Neural progenitor cell (in vitro differentiated cells): ENCODE measurements around the gene ZNHIT6. TPM values are rescaled to one million over a fixed set of nuclear protein-coding genes. Genes with fewer than 3 reads are reported as not detected.
"Not testable (repeated sequence)": the region's sequence is repeated elsewhere in the genome, so short reads cannot be mapped to it uniquely, and the experiment has no call there.

Experiments used
- DNase-seq: peaks from one replicate; pipeline ENCODE4 v3.0.0-alpha.2; 2016; ENCODE audit warnings: low spot score
- H2AFZ ChIP-seq: fragments of 200-600 bp; sonication (generic); replicated peaks from 2 replicates; pipeline ENCODE4 v1.6.1; 2016; ENCODE audit warnings: antibody characterized with exemption
- H3F3A ChIP-seq: fragments of 200-600 bp; sonication (generic); 2 replicates; pipeline ENCODE4 v1.6.1; 2016; ENCODE audit warnings: antibody characterized with exemption, low read depth
- H3K27ac ChIP-seq: fragments of 200-600 bp; sonication (generic); 2 replicates; pipeline ENCODE4 v1.5.1; 2016; ENCODE audit warnings: mild to moderate bottlenecking
- H3K27me3 ChIP-seq: fragments of 200-600 bp; sonication (generic); 2 replicates; pipeline ENCODE4 v1.6.1; 2016; ENCODE audit warnings: mild to moderate bottlenecking, moderate library complexity
- H3K36me3 ChIP-seq: fragments of 200-600 bp; sonication (generic); 2 replicates; pipeline ENCODE4 v1.5.1; 2016
- H3K4me1 ChIP-seq: fragments of 200-600 bp; sonication (generic); 2 replicates; pipeline ENCODE4 v1.6.1; 2016; ENCODE audit warnings: mixed run types
- H3K4me2 ChIP-seq: fragments of 200-600 bp; sonication (generic); 2 replicates; pipeline ENCODE4 v1.6.1; 2016
- H3K4me3 ChIP-seq: fragments of 200-600 bp; sonication (generic); 2 replicates; pipeline ENCODE4 v1.5.1; 2016
- H3K79me2 ChIP-seq: fragments of 200-600 bp; sonication (generic); 2 replicates; pipeline ENCODE4 v1.6.1; 2016; ENCODE audit warnings: low read depth
- H3K9ac ChIP-seq: fragments of 200-600 bp; sonication (generic); 2 replicates; pipeline ENCODE4 v1.6.1; 2016
- H3K9me3 ChIP-seq: fragments of 200-600 bp; sonication (generic); 2 replicates; pipeline ENCODE4 v1.5.1; 2016; ENCODE audit warnings: low read depth
- H4K20me1 ChIP-seq: fragments of 200-600 bp; sonication (generic); 2 replicates; pipeline ENCODE4 v1.6.1; 2016; ENCODE audit warnings: low read depth
- H3K27ac Mint-ChIP-seq: 3 replicates; pipeline ENCODE4 v1.8.0; 2021; ENCODE audit warnings: mixed read lengths
- H3K27me3 Mint-ChIP-seq: 2 replicates; pipeline ENCODE4 v1.8.0; 2022; ENCODE audit warnings: low read depth, mild to moderate bottlenecking, inconsistent platforms, moderate library complexity, mixed read lengths; ENCODE audit not compliant: insufficient read depth
- H3K36me3 Mint-ChIP-seq: 3 replicates; pipeline ENCODE4 v1.8.0; 2021; ENCODE audit warnings: mixed read lengths
- H3K4me1 Mint-ChIP-seq: 3 replicates; pipeline ENCODE4 v1.8.0; 2021; ENCODE audit warnings: mixed read lengths
- H3K4me3 Mint-ChIP-seq: 3 replicates; pipeline ENCODE4 v1.8.0; 2021; ENCODE audit warnings: mild to moderate bottlenecking, moderate library complexity, mixed read lengths
- H3K9me3 Mint-ChIP-seq: 3 replicates; pipeline ENCODE4 v1.8.0; 2020; ENCODE audit warnings: mixed read lengths
- EZH2 ChIP-seq: fragments of 200-600 bp; sonication (generic); IDR thresholded peaks from 2 replicates; pipeline ENCODE4 v1.6.1; 2017; ENCODE audit warnings: antibody characterized with exemption, mild to moderate bottlenecking, moderate library complexity
- EZH2phosphoT487 ChIP-seq: fragments of 200-600 bp; sonication (generic); IDR thresholded peaks from 2 replicates; pipeline ENCODE4 v1.6.1; 2017; ENCODE audit warnings: antibody characterized with exemption
- total RNA-seq: library from RNA; depleted of rRNA; stranded (reverse); fragments of >200 nt; gene quantifications from 2 replicates; pipeline ENCODE4 v1.2.3, GENCODE V29; 2015; ENCODE audit warnings: low replicate concordance
- TF ChIP-seq, protein P1 (sequence below): fragments of 200-600 bp; sonication (generic); IDR thresholded peaks from 2 replicates; pipeline ENCODE4 v1.5.1; 2017; ENCODE audit warnings: antibody characterized with exemption, mild to moderate bottlenecking

Gene ZNHIT6
- total RNA-seq, 1 donor from 2014 or later = 22.0 TPM

- Histone ChIP-seq H3K27ac (no peak overlapping the region), H4K20me1 (no peaks in the 10 kb centered on the region), H3F3A (no peaks in the 10 kb centered on the region), H3K9me3 (no peaks in the 10 kb centered on the region), H3K9ac (no peak overlapping the region), H3K27me3 (no peaks in the 10 kb centered on the region), H3K4me3 (no peak overlapping the region), H3K4me1 (no peaks in the 10 kb centered on the region), H3K79me2 (no peaks in the 10 kb centered on the region), H2AFZ (no peak overlapping the region), H3K36me3 (no peaks in the 10 kb centered on the region), H3K4me2 (no peak overlapping the region)
- H3K27me3 Mint-ChIP-seq = peaks cover 2% of the 10 kb centered on the region
- H3K9me3 Mint-ChIP-seq = no peaks in the 10 kb centered on the region
- TF ChIP-seq EZH2 = no peak
- TF ChIP-seq, protein P1, sequence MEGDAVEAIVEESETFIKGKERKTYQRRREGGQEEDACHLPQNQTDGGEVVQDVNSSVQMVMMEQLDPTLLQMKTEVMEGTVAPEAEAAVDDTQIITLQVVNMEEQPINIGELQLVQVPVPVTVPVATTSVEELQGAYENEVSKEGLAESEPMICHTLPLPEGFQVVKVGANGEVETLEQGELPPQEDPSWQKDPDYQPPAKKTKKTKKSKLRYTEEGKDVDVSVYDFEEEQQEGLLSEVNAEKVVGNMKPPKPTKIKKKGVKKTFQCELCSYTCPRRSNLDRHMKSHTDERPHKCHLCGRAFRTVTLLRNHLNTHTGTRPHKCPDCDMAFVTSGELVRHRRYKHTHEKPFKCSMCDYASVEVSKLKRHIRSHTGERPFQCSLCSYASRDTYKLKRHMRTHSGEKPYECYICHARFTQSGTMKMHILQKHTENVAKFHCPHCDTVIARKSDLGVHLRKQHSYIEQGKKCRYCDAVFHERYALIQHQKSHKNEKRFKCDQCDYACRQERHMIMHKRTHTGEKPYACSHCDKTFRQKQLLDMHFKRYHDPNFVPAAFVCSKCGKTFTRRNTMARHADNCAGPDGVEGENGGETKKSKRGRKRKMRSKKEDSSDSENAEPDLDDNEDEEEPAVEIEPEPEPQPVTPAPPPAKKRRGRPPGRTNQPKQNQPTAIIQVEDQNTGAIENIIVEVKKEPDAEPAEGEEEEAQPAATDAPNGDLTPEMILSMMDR = peak; percentile 6
- TF ChIP-seq EZH2phosphoT487 = no peak
- H3K4me3 Mint-ChIP-seq = no peak overlapping the region
- no peak for DNase-seq
- no peaks in the 10 kb centered on the region for H3K4me1 Mint-ChIP-seq
- H3K27ac Mint-ChIP-seq = no peak overlapping the region
- H3K36me3 Mint-ChIP-seq = no peaks in the 10 kb centered on the region
Observed at GRCh38 chr1:85746777-85747176, 38.5 kb upstream of the ZNHIT6 start.

DNA sequence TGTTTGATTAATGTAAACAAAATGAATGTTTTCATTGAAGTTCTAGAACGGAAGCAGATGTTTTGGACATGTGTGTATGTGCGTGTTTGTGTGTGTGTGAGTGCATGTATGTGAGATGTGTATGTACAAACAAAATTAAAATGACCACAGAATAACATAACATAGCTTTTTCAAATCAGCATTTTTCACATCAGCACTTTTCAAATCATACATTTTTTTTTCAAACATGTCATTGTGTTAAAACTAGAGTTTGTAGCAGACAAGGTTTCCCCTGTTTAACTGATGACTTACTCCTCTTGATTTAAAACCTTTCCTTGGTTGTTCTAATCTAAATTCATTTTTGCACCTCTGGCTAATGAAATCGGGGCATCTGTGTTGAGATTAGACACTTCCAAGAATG, 35.6 kb upstream of the ZNHIT6 start:
- H3K79me2 ChIP-seq = no peaks in the 10 kb centered on the region
- Mint-ChIP-seq H3K4me3 (no peak overlapping the region), H3K27ac (no peak overlapping the region), H3K27me3 (peaks cover 2% of the 10 kb centered on the region), H3K9me3 (no peaks in the 10 kb centered on the region), H3K4me1 (no peaks in the 10 kb centered on the region), H3K36me3 (no peaks in the 10 kb centered on the region)
- no peak overlapping the region for H3K9ac ChIP-seq
- H3K27ac ChIP-seq = no peak overlapping the region
- no peaks in the 10 kb centered on the region for H3K4me1 ChIP-seq
- H3K9me3 ChIP-seq = no peaks in the 10 kb centered on the region
- H3K4me2 ChIP-seq = no peak overlapping the region
- no peaks in the 10 kb centered on the region for H4K20me1 ChIP-seq
- H3K4me3 ChIP-seq = no peak overlapping the region
- DNase-seq = no peak
- TF ChIP-seq EZH2 (no peak), EZH2phosphoT487 (no peak)
- TF ChIP-seq, protein P1 = no peak
- no peaks in the 10 kb centered on the region for H3F3A ChIP-seq
- no peaks in the 10 kb centered on the region for H3K36me3 ChIP-seq
- H3K27me3 ChIP-seq = no peaks in the 10 kb centered on the region
- H2AFZ ChIP-seq = no peak overlapping the region

GRCh38 chr1:85734931-85735330, 26.7 kb upstream of the ZNHIT6 start:
- H3K9me3 Mint-ChIP-seq = no peaks in the 10 kb centered on the region
- no peak overlapping the region for H3K27ac Mint-ChIP-seq
- H3K36me3 Mint-ChIP-seq = no peaks in the 10 kb centered on the region
- H3K27me3 ChIP-seq = no peaks in the 10 kb centered on the region
- no peaks in the 10 kb centered on the region for H3K4me1 ChIP-seq
- H3K4me3 ChIP-seq = no peak overlapping the region
- no peaks in the 10 kb centered on the region for H3K9me3 ChIP-seq
- H4K20me1 ChIP-seq = no peaks in the 10 kb centered on the region
- no peaks in the 10 kb centered on the region for H3K27me3 Mint-ChIP-seq
- no peak overlapping the region for H3K4me3 Mint-ChIP-seq
- H3K4me1 Mint-ChIP-seq = no peaks in the 10 kb centered on the region
- no peaks in the 10 kb centered on the region for H3K36me3 ChIP-seq
- no peak for DNase-seq
- no peak overlapping the region for H3K4me2 ChIP-seq
- no peak for TF ChIP-seq EZH2
- H2AFZ ChIP-seq = peak overlapping the region; percentile 47
- no peaks in the 10 kb centered on the region for H3F3A ChIP-seq
- H3K79me2 ChIP-seq = no peaks in the 10 kb centered on the region
- H3K9ac ChIP-seq = no peak overlapping the region
- no peak overlapping the region for H3K27ac ChIP-seq

DNA sequence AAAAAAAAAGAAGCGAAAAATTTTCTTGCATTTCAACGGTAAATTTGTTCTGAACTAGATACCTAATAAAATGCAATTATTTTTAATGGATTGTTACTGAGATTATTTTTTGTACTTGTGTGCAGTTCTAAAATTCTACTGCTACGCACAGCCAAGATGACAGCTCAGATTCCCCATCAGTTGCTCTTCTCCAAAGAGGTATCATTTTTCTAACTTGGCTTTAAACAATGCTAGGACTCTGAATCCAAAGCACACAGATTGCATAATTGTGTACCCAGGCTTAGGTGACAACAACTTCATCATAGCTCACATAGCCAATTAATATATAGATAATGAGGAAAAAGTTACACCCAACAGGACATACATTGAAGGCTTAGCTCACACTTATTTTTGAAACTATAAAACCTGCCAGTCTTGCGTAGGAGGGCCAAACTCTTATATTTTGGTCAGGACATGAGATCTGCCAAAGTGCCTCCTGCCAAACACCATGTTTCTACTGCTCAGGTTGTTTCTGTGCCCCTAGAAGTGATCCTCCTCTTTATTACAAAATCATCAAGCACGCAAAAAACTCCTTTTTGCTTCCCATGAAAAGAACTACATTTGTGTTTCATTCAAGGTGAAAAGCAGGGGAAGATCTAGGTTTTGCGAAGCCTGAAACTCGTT, 10.6 kb upstream of the ZNHIT6 start:
- no peak overlapping the region for H3K4me3 ChIP-seq
- no peaks in the 10 kb centered on the region for H3K4me1 Mint-ChIP-seq
- H3K79me2 ChIP-seq = no peaks in the 10 kb centered on the region
- DNase-seq = no peak
- no peak overlapping the region for H3K4me3 Mint-ChIP-seq
- H3K9me3 Mint-ChIP-seq = peaks cover 29% of the 10 kb centered on the region
- no peaks in the 10 kb centered on the region for H3K27me3 ChIP-seq
- no peaks in the 10 kb centered on the region for H3K36me3 ChIP-seq
- H2AFZ ChIP-seq = no peak overlapping the region
- H3K9ac ChIP-seq = no peak overlapping the region
- H3K4me1 ChIP-seq = no peaks in the 10 kb centered on the region
- peaks cover 2% of the 10 kb centered on the region for H3K27me3 Mint-ChIP-seq
- no peak overlapping the region for H3K27ac Mint-ChIP-seq
- H4K20me1 ChIP-seq = no peaks in the 10 kb centered on the region
- TF ChIP-seq, protein P1 = no peak
- TF ChIP-seq EZH2phosphoT487 (no peak), EZH2 (no peak)
- H3K4me2 ChIP-seq = no peak overlapping the region
- no peaks in the 10 kb centered on the region for H3F3A ChIP-seq
- no peak overlapping the region for H3K27ac ChIP-seq
- H3K36me3 Mint-ChIP-seq = no peaks in the 10 kb centered on the region
- no peaks in the 10 kb centered on the region for H3K9me3 ChIP-seq

DNA sequence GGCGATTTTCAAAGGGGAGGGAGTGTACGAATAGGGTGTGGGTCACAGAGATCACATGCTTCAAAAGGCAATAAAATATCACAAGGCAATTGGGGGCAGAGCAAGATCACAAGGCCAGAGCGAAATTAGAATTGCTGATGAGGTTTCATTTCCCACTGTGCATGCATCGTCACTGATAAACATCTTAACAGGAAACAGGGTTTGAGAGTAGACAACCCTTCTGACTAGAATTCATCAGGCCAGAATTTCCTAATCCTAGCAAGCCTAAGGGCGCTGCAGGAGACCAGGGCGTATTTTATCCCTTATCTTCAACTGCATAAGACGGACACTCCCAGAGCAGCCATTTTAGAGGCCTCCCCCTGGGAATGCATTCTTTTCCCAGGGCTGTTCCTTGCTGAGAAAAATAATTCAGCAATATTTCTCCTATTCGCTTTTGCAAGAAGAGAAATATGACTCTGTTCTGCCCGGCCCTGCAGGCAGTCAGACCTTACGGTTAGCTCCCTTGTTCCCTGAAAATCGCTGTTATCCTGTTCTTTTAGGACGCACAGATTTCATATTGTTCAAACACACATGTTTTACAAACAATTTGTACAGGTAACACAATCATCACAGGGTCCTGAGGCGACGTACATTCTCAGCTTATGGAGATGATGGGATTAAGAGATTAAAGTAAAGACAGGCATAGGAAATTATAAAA, 6.3 kb upstream of the ZNHIT6 start:
- H3K27me3 ChIP-seq, H3K9ac ChIP-seq, DNase-seq, H3K27ac Mint-ChIP-seq, H3K4me3 Mint-ChIP-seq, H3K79me2 ChIP-seq, H3K9me3 ChIP-seq, H3K4me3 ChIP-seq, H3K36me3 Mint-ChIP-seq, H2AFZ ChIP-seq, H3K27ac ChIP-seq, H3F3A ChIP-seq, H3K4me1 Mint-ChIP-seq, H3K36me3 ChIP-seq, H3K4me2 ChIP-seq, H4K20me1 ChIP-seq, H3K4me1 ChIP-seq, H3K27me3 Mint-ChIP-seq: not testable (repeated sequence)
- peaks cover 18% of the 10 kb centered on the region for H3K9me3 Mint-ChIP-seq
